A673 (cell line): Measurements from ENCODE around the gene PDE6A. TPM values are rescaled to one million over a fixed set of nuclear protein-coding genes. Genes with fewer than 3 reads are reported as not detected.
"Not testable (repeated sequence)": the region's sequence is repeated elsewhere in the genome, so short reads cannot be mapped to it uniquely, and the experiment has no call there.

Experiments used
- BruUV-seq: library from RNA; stranded (reverse); fragments of 400-500 nt; replicated peaks from 2 replicates; lab custom pipeline; 2021; lab: Mats Ljungman, UMichigan
- CTCF ChIA-PET: fragments of 300-600 bp; sonication (Branson Sonifier 250); formaldehyde crosslinking; loops from one replicate; lab custom pipeline; 2022; ENCODE audit warnings: antibody characterized with exemption; lab: Charles Lee
- POLR2A ChIA-PET: fragments of 300-600 bp; sonication (Branson Sonifier 250); formaldehyde crosslinking; loops from one replicate; lab custom pipeline; 2022; ENCODE audit warnings: antibody characterized with exemption; ENCODE audit not compliant: low non-redundant PET; lab: Charles Lee
- DNase-seq: peaks from one replicate; pipeline ENCODE4 v3.0.0-alpha.2; 2015; ENCODE audit warnings: low spot score
- H3K27ac ChIP-seq: fragments of 200-600 bp; sonication (generic); 2 replicates; pipeline ENCODE4 v1.5.1; 2016; ENCODE audit warnings: mixed run types, low read depth, mild to moderate bottlenecking, mixed read lengths, antibody characterized with exemption, low read length; ENCODE audit not compliant: poor library complexity, severe bottlenecking
- H3K27me3 ChIP-seq: fragments of 200-600 bp; sonication (generic); replicated peaks from 2 replicates; pipeline ENCODE4 v1.6.1; 2017; ENCODE audit warnings: mixed run types, low read depth, mild to moderate bottlenecking, mixed read lengths, antibody characterized with exemption, low read length; ENCODE audit not compliant: insufficient read depth, poor library complexity
- H3K36me3 ChIP-seq: fragments of 200-600 bp; sonication (generic); 2 replicates; pipeline ENCODE4 v1.6.1; 2016; ENCODE audit warnings: mixed run types, mild to moderate bottlenecking, mixed read lengths, antibody characterized with exemption, low read length; ENCODE audit not compliant: insufficient read depth, poor library complexity, severe bottlenecking
- H3K4me1 ChIP-seq: fragments of 200-600 bp; sonication (generic); 2 replicates; pipeline ENCODE4 v1.6.1; 2017; ENCODE audit warnings: mixed run types, mild to moderate bottlenecking, mixed read lengths, antibody characterized with exemption, low read length; ENCODE audit not compliant: insufficient read depth, poor library complexity, severe bottlenecking
- H3K4me3 ChIP-seq: fragments of 200-600 bp; sonication (generic); 2 replicates; pipeline ENCODE4 v1.5.1; 2016; ENCODE audit warnings: low read depth, mixed run types, mild to moderate bottlenecking, mixed read lengths, low read length; ENCODE audit not compliant: poor library complexity, severe bottlenecking
- H3K9me3 ChIP-seq: fragments of 200-600 bp; sonication (generic); 2 replicates; pipeline ENCODE4 v1.6.1; 2016; ENCODE audit warnings: mixed run types, low read depth, mild to moderate bottlenecking, mixed read lengths, antibody characterized with exemption, low read length; ENCODE audit not compliant: poor library complexity, severe bottlenecking
- EZH2 ChIP-seq: fragments of 200-600 bp; sonication (generic); IDR thresholded peaks from 2 replicates; pipeline ENCODE4 v1.6.1; 2017; ENCODE audit warnings: borderline replicate concordance, low read depth, mild to moderate bottlenecking, mixed read lengths, antibody characterized with exemption, low read length; ENCODE audit not compliant: poor library complexity, severe bottlenecking
- intact Hi-C: fragments of 100-400 bp; cut with micrococcal nuclease; formaldehyde crosslinking; loops from one replicate; pipeline ENCODE4 v1.10.0; 2022; ENCODE audit not compliant: unreplicated experiment
- total RNA-seq: library from RNA; stranded (reverse); gene quantifications from 2 replicates; pipeline ENCODE4 v1.2.3, GENCODE V29; 2021
- TF ChIP-seq, protein P1 (sequence below): fragments of 300-800, 200-600 bp; sonication (generic); conservative IDR thresholded peaks from 2 replicates; pipeline ENCODE4 v1.5.1; 2017; ENCODE audit warnings: low read depth, mild to moderate bottlenecking, antibody characterized with exemption, low read length, moderate library complexity, mixed read lengths

PDE6A gene
- total RNA-seq, 1 experiment from 2014 or later = 0.49 TPM

DNA sequence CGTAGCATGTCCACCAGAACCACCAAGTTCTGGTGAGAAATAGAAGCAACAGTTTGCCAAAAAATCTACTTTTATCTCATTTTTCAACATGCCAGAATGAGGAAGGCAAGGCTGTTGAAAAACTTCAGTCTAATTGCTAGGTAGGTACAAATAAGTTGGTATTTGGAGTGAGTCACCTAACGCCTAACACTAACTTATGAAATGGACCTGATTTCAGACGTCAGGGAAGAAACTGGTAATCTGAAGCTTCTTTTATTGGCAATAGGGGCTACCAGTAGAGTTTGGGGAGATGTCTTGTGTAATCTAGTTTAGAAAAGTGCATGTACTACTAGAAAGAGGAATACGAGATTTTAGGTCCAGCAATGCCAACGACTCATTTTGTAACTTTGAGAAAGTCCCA, 4.4 kb upstream of the PDE6A start:
- CTCF ChIA-PET = no interaction called here
- no peak overlapping the region for H3K27ac ChIP-seq
- intact Hi-C loops = no loop called here
- no TSS peak for BruUV-seq
- no peaks in the 10 kb centered on the region for H3K4me1 ChIP-seq
- H3K27me3 ChIP-seq = no peaks in the 10 kb centered on the region
- POLR2A ChIA-PET = interaction anchor here (1.1 kb wide), 1 partner anchor 14 kb away, joined by 3 read pairs; no protein-coding TSS in a partner anchor
- no peaks in the 10 kb centered on the region for H3K36me3 ChIP-seq
- no peak for DNase-seq
- no peaks in the 10 kb centered on the region for H3K9me3 ChIP-seq
- no peak overlapping the region for H3K4me3 ChIP-seq
- TF ChIP-seq, protein P1, sequence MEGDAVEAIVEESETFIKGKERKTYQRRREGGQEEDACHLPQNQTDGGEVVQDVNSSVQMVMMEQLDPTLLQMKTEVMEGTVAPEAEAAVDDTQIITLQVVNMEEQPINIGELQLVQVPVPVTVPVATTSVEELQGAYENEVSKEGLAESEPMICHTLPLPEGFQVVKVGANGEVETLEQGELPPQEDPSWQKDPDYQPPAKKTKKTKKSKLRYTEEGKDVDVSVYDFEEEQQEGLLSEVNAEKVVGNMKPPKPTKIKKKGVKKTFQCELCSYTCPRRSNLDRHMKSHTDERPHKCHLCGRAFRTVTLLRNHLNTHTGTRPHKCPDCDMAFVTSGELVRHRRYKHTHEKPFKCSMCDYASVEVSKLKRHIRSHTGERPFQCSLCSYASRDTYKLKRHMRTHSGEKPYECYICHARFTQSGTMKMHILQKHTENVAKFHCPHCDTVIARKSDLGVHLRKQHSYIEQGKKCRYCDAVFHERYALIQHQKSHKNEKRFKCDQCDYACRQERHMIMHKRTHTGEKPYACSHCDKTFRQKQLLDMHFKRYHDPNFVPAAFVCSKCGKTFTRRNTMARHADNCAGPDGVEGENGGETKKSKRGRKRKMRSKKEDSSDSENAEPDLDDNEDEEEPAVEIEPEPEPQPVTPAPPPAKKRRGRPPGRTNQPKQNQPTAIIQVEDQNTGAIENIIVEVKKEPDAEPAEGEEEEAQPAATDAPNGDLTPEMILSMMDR = no peak
- TF ChIP-seq EZH2 = no peak

DNA sequence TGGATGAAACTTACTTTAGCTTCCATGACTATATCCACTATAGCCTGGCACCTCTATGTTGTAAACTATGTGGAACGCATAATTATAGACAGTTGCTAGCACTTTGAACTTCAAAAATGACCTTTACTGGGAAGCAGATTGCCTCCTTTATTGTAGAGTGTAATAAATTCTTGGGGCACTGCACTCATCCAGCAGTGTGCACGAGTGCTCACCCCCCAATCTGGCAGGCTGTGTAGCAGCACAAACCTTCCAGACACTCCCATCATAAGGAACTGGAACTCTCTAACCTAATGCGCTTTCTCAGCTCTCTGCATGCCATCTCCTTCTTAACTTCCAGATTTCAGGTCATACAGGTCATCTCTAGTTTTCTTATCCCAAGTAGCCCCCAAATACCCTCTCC, 1.5 kb upstream of the PDE6A start:
- Histone ChIP-seq H3K9me3 (no peaks in the 10 kb centered on the region), H3K4me3 (no peak overlapping the region), H3K27me3 (no peaks in the 10 kb centered on the region), H3K36me3 (no peaks in the 10 kb centered on the region), H3K27ac (no peak overlapping the region), H3K4me1 (peaks cover 3% of the 10 kb centered on the region)
- no peak for DNase-seq
- intact Hi-C loops = no loop called here
- BruUV-seq = no TSS peak
- TF ChIP-seq, protein P1 = no peak
- TF ChIP-seq EZH2 = no peak
- CTCF ChIA-PET = interaction anchor here (0.6 kb wide), 1 partner anchor 93 kb away, joined by 3 read pairs; no protein-coding TSS in a partner anchor
- POLR2A ChIA-PET = no interaction called here

DNA sequence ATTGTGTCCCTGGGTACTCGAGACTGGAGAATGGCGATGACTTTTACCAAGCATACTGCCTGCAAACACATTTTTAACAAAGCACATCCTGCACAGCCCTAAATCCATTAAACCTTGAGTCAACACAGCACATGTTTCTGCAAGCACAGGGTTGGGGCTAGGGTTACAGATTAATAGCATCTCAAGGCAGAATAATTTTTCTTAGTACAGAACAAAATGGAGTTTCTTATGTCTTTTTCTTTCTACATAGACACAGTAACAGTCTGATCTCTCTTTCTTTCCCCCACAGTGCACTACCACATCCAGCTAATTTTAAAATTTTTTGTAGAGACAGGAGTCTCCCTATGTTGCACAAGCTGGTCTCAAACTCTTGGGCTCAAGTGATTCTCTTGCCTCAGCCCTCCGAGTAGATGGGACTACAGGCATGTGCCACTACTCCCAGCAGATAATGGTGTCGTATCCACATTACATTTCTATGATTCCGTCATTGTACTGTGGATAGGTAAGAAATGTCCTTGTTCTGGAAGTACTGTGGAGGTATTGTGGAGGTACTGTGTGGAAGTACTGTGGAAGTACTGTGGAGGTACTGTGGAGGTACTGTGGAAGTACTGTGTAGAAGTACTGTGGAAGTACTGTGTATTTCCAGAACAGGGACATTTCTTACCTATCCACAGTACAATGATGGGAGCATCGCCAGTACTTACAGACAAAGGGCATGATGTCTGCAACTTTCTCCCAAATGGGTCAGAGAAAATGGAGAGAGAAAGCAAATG, 1.2 kb downstream of the PDE6A start:
- peaks cover 30% of the 10 kb centered on the region for H3K4me1 ChIP-seq
- H3K27ac ChIP-seq, H3K9me3 ChIP-seq, H3K36me3 ChIP-seq, DNase-seq, H3K4me3 ChIP-seq, POLR2A ChIA-PET, intact Hi-C loops, H3K27me3 ChIP-seq, BruUV-seq: not testable (repeated sequence)
- CTCF ChIA-PET = interaction anchor here (1.1 kb wide), 1 partner anchor 16 kb away, joined by 3 read pairs; no protein-coding TSS in a partner anchor

DNA sequence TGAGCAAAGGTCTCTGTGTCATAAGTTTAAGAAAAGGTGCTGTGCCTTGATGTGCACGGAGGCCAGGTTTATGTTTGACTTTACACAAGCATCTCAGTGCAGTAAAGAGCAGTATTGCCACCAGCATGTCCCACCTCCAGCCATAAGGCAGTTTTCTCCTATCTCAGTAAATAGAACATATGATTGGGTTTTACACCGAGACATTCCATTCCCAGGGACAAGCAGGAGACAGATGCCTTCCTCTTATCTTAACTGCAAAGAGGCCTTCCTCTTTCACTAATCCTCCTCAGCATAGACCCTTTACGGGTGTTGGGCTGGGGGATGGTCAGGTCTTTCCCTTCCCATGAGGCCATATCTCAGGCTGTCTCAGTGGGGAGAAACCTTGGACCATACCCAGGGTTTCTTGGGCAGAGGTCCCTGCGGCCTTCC, 1.8 kb downstream of the PDE6A start:
- H3K4me3 ChIP-seq, DNase-seq, H3K9me3 ChIP-seq, H3K36me3 ChIP-seq, BruUV-seq, H3K27me3 ChIP-seq, H3K27ac ChIP-seq, POLR2A ChIA-PET, intact Hi-C loops, CTCF ChIA-PET: not testable (repeated sequence)
- peaks cover 36% of the 10 kb centered on the region for H3K4me1 ChIP-seq
